GM19238 (cell line): ENCODE results near the gene AP2A2.

Experiments
- DNase-seq: peaks from one replicate; pipeline ENCODE4 v3.0.0; 2011; ENCODE audit warnings: low spot score; ENCODE audit not compliant: insufficient read length

Gene AP2A2

DNA sequence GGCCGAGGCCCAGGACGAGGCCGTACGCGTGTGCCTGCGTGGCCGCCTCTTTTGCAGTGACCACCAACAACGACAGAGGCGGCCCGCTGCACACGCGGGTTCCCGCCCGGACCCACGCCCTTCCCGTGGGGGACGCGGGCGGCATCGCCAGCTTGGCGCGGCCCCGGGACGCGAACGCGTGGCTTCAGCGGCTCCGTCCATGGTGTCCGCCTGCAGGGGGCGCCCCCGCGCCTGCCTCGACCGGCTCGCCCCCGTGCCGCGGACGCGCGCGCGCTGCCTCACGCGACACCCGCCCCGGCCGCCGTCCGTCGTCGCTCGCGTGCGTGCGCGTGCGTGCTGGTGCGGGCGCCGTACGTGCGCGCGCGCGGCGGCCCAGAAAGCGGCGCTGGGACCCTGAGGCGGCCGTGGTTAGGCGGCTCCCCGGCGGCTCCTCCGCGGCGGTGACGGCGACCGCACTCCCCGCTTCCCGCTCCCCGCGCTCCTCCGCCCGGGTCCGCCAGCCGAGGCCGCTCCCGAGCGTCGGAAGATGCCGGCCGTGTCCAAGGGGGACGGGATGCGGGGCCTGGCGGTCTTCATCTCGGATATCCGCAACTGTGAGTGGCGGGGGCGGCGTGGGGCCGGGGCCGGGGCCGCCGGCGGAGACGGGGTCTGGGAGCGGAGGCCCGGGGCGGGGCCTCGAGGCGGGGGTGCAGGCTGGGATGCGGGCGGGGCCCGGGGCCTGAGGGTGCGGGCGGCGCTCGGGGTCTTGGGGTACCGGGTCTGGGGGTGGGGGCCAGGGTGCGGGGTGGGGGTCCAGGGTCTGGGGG, at the start of gene AP2A2:
Gene AP2A2 (plus strand): TSS at position 375 of the 806 bp plus-strand sequence. CDS start 152 bp downstream, at position 527.
- DNase-seq: peak; percentile 94

DNA sequence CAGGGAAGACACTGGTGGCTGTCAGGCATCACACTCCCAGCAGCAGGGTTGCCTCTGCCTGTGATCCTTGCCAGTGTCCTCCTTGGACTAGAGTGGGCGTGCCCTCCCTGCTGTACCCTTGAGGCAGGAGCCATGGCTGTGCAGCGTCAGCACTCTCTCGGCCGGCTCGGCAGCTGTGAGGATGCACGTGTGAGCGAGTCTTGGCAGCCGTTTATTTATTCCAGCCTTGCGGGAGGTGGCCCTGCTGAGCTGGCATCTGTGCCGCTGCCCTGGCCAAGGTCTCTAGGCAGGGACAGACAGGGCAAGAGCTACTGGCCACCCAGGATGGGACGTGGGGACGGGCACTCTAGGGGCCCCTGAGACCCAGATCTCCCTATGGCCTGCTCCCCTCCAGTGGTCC, 49.1 kb upstream of the AP2A2 start:
- no peak for DNase-seq

DNA sequence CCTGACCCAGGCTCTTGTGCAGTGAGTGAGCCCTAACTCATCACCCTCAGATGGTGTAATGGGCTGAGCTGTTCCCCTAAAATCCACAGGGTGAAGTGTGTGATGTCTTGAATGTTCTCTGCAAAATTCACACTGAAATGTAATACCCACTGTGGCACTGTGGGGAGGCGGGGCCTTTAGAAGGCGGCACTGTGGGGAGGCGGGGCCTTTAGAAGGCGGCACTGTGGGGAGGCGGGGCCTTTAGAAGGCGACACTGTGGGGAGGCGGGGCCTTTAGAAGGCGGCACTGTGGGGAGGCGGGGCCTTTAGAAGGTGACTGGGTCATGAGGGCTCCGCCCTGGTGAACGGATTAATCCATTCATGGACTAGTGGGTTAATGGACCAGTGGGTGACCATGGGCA, 48.1 kb upstream of the AP2A2 start:
- DNase-seq: no peak

DNA sequence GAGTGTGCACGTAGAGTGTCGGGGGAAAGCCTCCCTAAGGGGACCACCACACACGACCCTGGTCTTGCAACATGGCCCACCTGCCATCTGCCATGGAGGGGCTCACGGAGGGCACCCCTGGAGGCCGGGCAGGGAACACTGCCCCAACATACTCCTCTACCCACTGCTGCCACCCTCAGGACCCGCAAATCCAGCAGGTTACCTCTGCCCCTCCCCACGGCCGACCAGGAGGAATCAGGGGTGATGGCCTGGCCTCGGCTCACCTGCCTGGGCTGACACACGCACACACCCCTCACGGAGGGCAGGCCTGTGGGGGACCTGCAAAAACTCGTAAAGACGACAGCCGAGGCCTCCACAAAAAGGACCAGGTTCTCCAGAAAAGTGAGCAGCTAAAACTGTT, 45.2 kb upstream of the AP2A2 start:
- no peak for DNase-seq

DNA sequence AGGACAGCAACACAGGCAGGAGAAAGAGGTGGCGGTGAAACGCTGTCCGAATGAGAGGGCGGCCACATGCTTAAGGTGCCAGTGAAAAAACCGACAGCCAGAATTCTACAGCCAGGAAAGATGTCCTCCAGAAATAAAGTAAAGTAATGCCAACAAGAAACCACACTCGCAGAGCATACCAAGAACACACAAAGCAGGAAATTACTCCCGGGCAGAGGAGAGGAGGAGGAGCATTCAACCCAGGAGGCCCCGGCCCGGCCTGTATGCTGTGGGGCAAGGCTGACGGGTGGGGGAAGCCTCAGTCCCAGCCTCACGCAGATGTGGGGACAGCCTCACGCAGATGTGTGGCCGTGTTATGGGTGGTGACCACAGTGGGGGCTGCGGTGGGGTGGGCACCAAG, 43.1 kb upstream of the AP2A2 start:
- DNase-seq: no peak

DNA sequence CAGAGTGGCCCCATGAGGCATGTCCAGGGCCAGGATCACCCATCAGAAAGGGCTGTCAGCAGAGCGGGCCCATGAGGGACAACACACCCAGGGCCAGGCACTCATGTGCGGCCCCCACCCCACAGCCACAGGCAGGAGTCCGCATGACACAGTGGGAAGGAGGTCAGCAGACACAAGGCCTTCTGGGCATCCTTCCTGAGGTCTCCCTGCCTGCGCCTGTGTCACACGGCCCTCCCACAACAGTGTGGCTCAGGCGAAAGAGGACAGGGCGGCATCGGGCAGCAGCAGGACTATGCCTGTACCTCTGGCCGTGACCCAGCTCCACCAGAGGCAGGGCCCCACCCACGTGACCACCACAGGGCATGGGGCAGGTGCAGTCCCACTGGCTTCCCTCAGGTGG, 42.1 kb upstream of the AP2A2 start:
- no peak for DNase-seq

DNA sequence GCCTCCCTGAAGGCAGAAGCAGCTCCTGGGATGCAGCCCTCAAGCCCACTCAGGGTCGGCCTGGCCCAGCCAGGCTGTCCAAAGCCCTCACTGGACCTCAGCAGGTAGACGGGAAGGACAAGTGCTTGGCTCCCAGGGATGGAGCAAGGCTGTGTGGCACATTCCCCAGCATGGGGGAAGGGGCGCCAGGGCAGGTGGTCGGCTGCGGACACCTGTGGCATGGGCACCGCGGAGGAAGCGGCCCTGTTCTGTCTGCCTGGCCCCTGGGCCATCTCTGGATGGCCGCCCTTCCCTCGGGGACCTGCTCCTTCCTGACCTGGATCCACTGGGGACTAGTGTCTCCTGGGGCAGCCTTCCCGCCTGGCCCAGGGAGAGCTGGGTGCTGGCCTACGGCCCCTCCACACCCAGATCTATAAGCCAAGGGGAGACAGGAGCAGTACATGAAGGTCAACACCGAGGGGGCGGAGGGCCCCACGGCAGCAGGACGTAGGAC, 41.0 kb upstream of the AP2A2 start:
- DNase-seq: no peak

DNA sequence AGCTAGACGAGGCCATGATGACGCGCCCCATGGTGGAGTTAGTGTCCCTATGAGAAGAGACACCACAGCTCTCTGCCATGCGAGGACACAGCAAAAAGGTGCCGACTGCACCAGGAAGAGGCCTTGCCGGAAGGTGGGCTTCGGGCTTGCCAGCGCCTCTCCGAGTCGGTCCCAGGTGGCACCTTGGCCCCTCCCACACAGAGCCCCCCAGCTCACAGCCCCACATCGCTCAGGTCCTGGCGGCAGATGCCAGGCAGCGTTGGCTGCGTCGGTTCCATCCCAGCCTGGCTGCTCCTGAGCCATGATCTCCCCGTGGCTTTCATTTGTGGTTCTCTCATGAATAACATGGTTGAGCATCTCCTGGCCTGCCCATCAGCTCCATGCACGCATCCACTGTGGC, 39.1 kb upstream of the AP2A2 start:
- no peak for DNase-seq

DNA sequence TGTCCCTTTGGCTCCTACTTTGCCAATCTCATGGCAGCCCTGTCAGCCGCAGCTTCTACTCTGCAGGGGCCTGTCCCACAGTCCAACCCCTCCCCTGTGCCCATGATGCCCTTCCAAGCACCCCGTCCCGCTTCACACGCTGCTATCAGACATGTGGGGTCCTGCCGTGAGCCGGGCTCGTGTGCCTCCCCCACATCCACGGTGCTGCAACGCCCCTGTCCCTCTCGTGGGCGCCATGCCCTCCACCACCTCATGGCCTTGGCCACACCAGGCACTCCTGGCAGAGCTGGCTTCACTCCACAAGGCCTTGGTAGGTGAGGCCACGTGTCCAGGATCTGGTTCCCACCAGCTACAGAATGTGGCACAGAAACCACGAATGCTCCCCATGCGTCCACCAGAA, 38.1 kb upstream of the AP2A2 start:
- DNase-seq: no peak

DNA sequence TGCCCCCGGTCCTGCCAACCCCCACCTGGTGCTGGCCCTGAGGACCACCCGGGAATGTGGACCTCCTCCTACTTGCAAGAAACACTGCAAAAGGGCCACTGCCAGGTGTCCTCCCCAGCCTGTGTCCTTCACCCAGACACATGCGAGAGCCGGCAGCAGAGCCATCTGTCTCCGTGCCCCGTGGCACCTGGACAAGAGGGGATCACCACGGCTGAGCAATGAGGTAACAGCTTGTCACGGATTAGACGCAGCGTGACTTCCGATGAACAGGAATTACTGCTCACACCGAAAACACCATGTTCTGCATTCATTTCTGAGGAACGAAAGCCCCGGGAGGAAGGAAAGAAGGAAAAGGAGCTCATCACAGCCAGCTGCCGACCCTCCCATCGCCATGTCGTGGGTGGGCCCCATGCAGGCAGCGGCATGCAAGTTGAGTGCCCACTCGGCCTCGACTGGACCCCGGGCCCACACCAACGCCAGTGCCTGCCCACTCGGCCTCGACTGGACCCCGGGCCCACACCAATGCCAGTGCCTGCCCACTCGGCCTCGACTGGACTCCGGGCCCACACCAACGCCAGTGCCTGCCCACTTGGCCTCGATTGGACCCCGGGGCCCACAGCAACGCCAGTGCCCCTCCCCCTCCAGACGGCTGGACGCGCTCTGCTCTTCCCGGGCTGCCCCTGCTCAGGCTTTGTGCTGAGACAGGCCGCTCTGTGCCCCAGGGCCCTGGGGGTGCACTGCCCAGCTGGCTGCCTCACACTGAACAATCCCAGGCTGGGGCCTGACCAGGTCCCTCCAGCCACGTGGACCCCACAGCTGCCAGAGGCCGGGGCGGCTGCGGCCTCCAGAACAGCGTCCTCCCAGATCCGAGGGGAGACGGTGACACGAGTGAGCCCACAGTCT, 37.1 kb upstream of the AP2A2 start:
- DNase-seq: no peak

DNA sequence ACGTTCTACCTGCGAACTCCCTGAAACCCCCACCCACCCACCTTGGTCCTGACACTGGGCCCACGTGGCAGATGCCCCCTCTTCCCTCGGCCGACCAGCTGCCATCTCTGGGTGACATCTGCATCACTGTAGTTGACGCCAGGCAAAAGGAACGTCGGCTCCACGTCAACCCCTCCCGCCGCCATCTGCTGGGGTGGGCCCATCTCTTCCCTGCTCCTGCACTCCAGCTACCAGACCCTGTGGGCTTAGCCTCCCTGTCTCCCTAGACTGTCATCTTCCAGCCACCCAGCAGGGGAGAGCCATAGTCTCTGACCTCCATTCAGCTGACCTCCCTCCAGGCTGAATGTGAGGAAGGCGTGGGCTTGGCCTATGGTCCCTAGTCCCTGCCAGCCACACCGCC, 36.4 kb upstream of the AP2A2 start:
- no peak for DNase-seq

DNA sequence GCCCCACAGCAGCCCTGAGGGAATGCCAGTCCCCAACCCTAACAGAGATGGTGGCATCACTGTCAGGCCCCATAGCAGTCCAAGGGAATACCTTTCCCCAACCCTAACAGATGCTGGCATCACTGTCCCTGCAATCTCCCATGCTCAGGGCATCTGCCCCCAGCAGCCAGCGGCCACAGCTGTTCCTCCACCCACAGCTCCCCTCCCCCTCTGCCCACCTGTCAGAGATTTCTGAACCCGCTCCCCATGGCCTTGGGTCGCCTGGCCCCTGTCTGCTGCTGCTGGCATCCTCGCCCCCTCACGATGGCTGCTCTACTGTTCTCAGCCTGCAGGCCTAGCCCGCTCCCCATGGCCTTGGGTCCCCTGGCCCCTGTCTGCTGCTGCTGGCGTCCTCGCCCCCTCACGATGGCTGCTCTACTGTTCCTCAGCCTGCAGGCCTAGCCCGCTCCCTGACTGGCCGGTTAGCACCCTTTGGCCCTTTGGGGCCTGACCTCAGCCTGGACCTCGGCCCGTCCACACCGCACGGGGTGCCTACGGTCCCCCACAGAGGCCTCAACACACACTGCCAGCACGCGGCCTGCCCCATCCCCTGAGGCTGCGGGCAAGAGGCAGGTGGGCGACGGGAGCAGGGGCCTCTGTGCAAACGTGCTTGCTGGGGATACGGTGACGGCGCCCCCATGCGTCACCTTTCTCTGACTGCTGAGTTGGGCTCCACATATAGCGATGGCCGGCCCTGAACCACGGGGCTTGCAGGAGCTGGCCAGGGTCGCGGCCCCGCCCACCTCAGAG, 35.8 kb upstream of the AP2A2 start:
- no peak for DNase-seq

DNA sequence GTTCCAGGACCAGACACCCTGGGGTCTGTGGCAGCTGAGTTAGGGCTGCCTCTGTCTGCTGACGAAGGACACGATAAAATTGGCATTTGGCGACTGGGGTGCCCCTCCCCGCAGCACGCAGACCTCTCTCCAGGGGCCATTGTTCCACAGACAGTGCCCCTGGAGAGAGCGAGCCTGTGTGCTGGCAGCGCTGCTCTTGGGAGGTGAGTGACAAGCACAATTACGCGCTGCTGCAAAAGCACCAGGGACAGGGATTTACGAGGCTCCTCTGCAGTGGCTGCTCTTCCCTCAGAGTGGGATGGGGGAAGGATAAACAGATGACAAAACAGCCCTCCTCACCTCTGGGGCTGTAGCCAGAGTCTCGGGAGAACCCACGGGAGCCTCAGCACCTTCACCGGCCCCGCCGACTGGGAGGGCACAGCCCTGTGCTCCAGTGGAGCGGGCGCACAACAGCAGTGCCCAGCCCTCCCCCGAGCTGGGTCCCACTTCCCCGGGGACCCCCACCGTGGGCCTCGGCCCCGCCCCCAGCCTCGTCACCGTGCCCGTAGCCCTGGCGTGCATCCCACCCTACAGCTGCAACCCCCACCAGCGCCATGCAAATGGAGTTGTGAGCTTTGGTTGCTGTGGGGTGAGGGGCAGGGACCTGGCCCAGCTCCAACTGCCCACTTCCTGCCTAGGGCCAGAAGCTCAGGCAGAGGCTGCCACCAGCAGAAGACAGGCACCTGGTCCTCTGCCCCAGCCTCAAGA, 34.7 kb upstream of the AP2A2 start:
- no peak for DNase-seq

DNA sequence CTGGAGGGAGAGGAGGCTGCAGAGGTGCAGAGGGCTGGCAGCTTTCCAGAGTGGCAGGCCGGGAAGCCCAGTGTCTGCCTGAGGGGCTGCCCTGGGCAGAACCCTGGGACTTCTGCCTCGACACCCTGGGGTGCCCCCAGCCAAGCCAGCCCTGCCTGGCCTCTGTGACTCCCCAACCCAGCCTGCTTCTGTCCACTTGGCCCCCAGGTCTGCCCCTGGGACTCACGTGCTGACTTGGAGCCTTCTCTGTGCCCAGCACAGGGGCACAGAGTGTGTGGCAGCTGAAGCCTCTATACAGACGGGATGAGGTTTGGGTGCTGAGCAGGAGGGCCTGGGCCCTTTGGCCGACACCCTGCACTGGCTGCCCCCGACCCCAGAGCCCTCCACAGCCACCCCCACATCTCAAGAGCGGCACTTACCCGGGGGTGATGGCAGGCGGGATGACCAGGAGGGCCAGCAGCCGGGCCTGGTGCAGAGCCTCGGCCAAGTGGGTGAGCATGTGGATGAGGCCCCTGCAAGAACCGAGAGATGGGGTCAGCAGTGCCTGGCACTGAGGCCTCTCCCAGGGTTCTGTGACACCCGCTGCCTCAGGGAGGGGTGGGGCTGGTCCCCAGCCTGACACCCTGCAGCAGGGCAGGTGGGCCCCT, 32.5 kb upstream of the AP2A2 start:
- no peak for DNase-seq

DNA sequence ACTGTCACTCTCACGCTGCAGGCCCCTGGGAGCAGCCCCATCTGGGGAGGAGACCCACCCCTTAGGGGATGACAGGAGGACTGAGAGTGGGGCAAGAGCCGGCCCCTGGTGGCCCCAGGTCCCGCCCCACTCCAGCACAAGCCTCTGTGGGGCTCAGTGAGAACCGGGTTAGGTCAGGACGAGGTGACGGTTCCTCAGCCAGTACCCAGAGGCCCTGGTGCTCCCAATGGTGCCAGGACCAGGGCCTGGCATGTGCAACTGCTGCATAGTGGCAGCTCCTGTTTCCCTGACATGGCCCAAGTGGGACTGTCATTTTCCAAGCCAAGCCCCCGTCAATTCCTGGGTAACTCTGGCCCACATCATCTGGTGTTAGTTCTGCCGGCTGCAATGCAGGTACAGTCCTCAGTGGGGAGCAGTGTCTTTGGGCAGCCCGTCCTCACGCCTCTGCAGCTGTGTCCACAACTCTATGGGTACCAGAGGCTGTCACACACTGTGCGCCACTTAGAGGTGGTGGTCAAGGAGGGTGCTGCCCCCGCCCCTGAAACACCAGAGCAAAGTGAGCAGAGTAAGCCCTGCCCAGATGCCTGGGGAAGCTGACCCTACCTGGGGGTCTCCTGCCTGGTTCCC, 31.0 kb upstream of the AP2A2 start:
- no peak for DNase-seq

DNA sequence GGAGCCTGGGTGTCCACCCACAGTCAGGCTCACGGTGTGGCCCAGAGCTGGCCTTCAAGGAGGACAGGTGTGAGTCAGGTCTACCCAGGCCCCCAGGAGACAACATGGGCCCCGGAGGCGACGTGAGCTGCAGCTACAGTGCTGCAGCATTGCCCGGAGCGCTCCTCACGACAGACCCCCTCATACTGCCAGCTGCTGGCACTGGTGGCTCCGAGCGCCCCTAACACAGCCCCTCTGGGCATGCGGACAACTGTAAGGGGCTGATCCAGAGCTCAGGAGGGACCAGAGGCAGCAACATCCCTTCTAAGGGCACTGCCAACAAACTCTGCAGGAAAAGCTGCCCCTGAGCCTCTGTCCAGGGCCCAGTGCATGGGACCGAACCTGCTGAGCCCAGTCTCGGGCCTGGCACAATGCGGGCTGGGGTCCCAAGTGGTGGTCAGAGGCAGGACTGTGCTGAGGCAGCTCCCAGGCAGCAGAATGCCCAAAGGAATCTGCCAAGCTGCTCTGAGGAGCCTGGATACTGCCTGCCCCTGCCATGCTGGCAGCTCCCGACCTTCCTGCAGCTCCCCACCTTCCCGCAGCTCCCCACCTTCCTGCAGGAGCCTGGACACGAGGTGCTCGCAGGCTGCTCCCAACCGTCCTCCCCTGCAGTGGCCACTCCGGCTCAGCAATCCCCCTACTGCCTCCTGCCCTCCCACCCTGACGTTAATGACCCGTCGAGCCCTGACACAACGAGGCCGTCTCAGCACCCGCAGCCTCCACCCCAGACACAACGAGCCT, 30.1 kb upstream of the AP2A2 start:
- no peak for DNase-seq

DNA sequence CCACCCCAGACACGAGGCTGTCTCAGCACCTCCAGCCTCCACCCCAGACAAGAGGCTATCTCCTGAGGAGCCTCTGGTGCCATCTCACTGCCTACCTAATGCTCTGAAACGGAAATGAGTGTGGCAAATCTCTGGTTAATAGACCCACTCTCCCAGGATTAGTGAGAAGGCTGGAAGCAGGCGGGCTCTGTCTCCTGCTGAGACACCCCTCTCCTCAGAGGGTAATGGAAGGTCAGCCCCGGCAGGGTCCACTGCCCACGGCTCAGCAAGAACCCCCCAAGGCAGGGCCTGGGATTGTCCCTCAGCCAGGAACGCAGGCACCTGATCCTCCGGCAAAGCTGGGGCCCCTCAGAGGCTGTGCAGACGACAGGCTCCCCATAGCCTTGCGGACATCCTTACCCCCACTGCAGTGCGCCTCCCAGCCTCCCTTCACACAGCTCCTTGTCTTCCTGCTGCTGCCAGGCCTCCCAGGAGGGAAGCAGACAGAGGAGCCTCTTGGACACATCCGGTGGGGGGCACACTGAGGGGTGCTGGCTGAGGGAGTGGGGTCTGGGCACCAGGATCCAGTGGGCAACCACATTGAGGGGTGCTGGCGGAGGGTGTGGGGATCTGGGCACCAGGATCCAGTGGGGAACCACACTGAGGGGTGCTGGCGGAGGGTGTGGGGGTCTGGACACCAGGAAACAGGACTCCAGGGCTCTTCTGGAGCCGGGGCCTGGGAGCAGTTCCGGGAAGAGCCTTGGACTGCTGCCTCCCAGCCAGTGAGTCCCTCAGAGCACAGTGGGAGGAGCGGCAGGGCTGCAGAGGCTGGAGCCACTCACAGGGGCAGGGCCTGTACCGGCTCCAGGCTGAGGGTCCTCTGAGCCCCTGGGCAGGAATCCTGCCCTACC, 28.2 kb upstream of the AP2A2 start:
- no peak for DNase-seq

DNA sequence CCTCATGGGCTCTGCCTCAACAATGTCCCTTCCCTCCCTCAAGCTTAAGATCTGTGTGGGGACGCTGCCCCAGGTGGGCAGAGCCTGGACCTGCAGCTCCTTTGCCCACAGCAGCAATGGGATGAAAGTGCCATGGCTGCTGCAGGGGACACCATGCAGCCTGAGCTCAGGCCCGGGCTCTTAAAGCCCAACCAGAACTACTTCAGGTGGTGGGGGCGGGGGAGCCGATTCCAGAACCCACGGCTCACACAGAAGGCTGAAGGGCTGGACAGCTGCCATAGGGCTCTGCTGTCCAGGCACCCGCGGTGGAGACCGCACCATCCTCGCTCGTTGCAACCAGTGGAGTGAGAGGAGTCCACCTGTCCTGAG, 27.5 kb upstream of the AP2A2 start:
- no peak for DNase-seq
